ENCODE measurements around the gene ZNF417. TPM values are rescaled to one million over a fixed set of nuclear protein-coding genes. Genes with fewer than 3 reads are reported as not detected.

Gene ZNF417
- total and polyA plus RNA-seq, 2 experiments from 2014 or later: 6.0 to 19.4 TPM

- H3K4me2 ChIP-seq: no peak overlapping the region
- H3K27ac Mint-ChIP-seq: no peak overlapping the region
- no peak overlapping the region for H2AFZ ChIP-seq
- no peak for TF ChIP-seq EZH2phosphoT487 (IDR thresholded peaks at IDR 0.05; ENCODE audit: unreplicated experiment)
- TF ChIP-seq, protein P1, sequence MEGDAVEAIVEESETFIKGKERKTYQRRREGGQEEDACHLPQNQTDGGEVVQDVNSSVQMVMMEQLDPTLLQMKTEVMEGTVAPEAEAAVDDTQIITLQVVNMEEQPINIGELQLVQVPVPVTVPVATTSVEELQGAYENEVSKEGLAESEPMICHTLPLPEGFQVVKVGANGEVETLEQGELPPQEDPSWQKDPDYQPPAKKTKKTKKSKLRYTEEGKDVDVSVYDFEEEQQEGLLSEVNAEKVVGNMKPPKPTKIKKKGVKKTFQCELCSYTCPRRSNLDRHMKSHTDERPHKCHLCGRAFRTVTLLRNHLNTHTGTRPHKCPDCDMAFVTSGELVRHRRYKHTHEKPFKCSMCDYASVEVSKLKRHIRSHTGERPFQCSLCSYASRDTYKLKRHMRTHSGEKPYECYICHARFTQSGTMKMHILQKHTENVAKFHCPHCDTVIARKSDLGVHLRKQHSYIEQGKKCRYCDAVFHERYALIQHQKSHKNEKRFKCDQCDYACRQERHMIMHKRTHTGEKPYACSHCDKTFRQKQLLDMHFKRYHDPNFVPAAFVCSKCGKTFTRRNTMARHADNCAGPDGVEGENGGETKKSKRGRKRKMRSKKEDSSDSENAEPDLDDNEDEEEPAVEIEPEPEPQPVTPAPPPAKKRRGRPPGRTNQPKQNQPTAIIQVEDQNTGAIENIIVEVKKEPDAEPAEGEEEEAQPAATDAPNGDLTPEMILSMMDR (conservative IDR thresholded peaks at IDR 0.05; ENCODE audit: low read depth in 2 of 2): no peak
- no peak for TF ChIP-seq ETS1 (IDR thresholded peaks at IDR 0.05)
- no peak for TF ChIP-seq EZH2 (IDR thresholded peaks at IDR 0.05; ENCODE audit: low read depth, unreplicated experiment)
- TF ChIP-seq CREB1 (CRISPR knock-in tag; IDR thresholded peaks at IDR 0.05; ENCODE audit: low read depth): no peak
- TF ChIP-seq, protein P2, sequence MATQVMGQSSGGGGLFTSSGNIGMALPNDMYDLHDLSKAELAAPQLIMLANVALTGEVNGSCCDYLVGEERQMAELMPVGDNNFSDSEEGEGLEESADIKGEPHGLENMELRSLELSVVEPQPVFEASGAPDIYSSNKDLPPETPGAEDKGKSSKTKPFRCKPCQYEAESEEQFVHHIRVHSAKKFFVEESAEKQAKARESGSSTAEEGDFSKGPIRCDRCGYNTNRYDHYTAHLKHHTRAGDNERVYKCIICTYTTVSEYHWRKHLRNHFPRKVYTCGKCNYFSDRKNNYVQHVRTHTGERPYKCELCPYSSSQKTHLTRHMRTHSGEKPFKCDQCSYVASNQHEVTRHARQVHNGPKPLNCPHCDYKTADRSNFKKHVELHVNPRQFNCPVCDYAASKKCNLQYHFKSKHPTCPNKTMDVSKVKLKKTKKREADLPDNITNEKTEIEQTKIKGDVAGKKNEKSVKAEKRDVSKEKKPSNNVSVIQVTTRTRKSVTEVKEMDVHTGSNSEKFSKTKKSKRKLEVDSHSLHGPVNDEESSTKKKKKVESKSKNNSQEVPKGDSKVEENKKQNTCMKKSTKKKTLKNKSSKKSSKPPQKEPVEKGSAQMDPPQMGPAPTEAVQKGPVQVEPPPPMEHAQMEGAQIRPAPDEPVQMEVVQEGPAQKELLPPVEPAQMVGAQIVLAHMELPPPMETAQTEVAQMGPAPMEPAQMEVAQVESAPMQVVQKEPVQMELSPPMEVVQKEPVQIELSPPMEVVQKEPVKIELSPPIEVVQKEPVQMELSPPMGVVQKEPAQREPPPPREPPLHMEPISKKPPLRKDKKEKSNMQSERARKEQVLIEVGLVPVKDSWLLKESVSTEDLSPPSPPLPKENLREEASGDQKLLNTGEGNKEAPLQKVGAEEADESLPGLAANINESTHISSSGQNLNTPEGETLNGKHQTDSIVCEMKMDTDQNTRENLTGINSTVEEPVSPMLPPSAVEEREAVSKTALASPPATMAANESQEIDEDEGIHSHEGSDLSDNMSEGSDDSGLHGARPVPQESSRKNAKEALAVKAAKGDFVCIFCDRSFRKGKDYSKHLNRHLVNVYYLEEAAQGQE (IDR thresholded peaks at IDR 0.05; ENCODE audit: unreplicated experiment): no peak
- TF ChIP-seq NANOG (IDR thresholded peaks at IDR 0.05; ENCODE audit: borderline replicate concordance): no peak
- TF ChIP-seq STAT1 (IDR thresholded peaks at IDR 0.05; ENCODE audit: unreplicated experiment): no peak
- TF ChIP-seq JUNB (IDR thresholded peaks at IDR 0.05; ENCODE audit: unreplicated experiment): no peak
- TF ChIP-seq ZNF114 (CRISPR knock-in tag; IDR thresholded peaks at IDR 0.05): no peak
- peaks cover 33% of the 10 kb centered on the region for H4K20me1 ChIP-seq (replicated peaks; ENCODE audit: insufficient read depth)
- H3K9me2 ChIP-seq (ENCODE audit: insufficient read depth): 0 out of 2 replicates have a peak, but pooled peaks cover 3% of the 10 kb centered on the region
- H3K9me3 Mint-ChIP-seq: peaks cover 66% of the 10 kb centered on the region
- peaks cover 96% of the 10 kb centered on the region for H3K36me3 Mint-ChIP-seq (ENCODE audit: low read depth)
- DNase-seq (ENCODE audit: low spot score) (no peak), ATAC-seq (no peak)
- no peaks in the 10 kb centered on the region for H3K4me1 ChIP-seq (ENCODE audit: insufficient read depth)
- H3K27ac ChIP-seq (ENCODE audit: low read depth): no peak overlapping the region
- H3K27me3 ChIP-seq (ENCODE audit: insufficient read depth): no peaks in the 10 kb centered on the region
- no peaks in the 10 kb centered on the region for H3K4me1 Mint-ChIP-seq
- H3K4me3 ChIP-seq: no peak overlapping the region
- peaks cover 67% of the 10 kb centered on the region for H3K36me3 ChIP-seq (ENCODE audit: insufficient read depth)
- no peak overlapping the region for H3K4me3 Mint-ChIP-seq
- peaks cover 13% of the 10 kb centered on the region for H3K27me3 Mint-ChIP-seq (ENCODE audit: insufficient read depth, low read depth, poor library complexity)
- peaks cover 95% of the 10 kb centered on the region for H3K79me2 ChIP-seq (replicated peaks; ENCODE audit: insufficient read depth)
- H3F3A ChIP-seq (replicated peaks; ENCODE audit: low read depth): peaks cover 46% of the 10 kb centered on the region
These were observed 43.9 kb downstream of the ZNF417 start for GRCh38 chr19:57872450-57872849.
